ENCODE measurements around the gene TRIM42.

TRIM42 gene

GRCh38 chr3:140677764-140678163 lies at the start of gene TRIM42:
TRIM42 (plus strand) TSS chr3:140678064; CDS start chr3:140678230, 166 bp downstream.
- ChIA-PET POLR2A (no interaction called here), CTCF (no interaction called here)
- TF ChIP-seq NFRKB (IDR thresholded peaks at IDR 0.05) (no peak), HDGF (IDR thresholded peaks at IDR 0.05; ENCODE audit: borderline replicate concordance) (no peak), TARDBP (IDR thresholded peaks at IDR 0.05) (no peak), ZNF384 (IDR thresholded peaks at IDR 0.05) (no peak)
- no peak for DNase-seq (ENCODE audit: extremely low spot score)

GRCh38 chr3:140628606-140629005 lies 49.3 kb upstream of the TRIM42 start:
- POLR2A ChIA-PET: no interaction called here
- CTCF ChIA-PET: no interaction called here
- no peak for DNase-seq (ENCODE audit: extremely low spot score)
- TF ChIP-seq ARNT (IDR thresholded peaks at IDR 0.05): no peak
- TF ChIP-seq NFRKB (IDR thresholded peaks at IDR 0.05): no peak
- TF ChIP-seq TARDBP (IDR thresholded peaks at IDR 0.05): no peak
- TF ChIP-seq LEF1 (IDR thresholded peaks at IDR 0.05; ENCODE audit: borderline replicate concordance): no peak
- no peak for TF ChIP-seq L3MBTL2 (conservative IDR thresholded peaks at IDR 0.05)
- TF ChIP-seq CTBP1 (IDR thresholded peaks at IDR 0.05; ENCODE audit: borderline replicate concordance): no peak
- no peak for TF ChIP-seq FOXA1 (IDR thresholded peaks at IDR 0.05)
- no peak for TF ChIP-seq SP1 (IDR thresholded peaks at IDR 0.05)
- no peak for TF ChIP-seq ELF4 (IDR thresholded peaks at IDR 0.05)
- TF ChIP-seq FOXM1 (IDR thresholded peaks at IDR 0.05; ENCODE audit: borderline replicate concordance): no peak
- TF ChIP-seq ZNF384 (IDR thresholded peaks at IDR 0.05): no peak
- TF ChIP-seq SUZ12 (IDR thresholded peaks at IDR 0.05): no peak
- TF ChIP-seq HDGF (IDR thresholded peaks at IDR 0.05; ENCODE audit: borderline replicate concordance): no peak

GRCh38 chr3:140629357-140630137 lies 48.3 kb upstream of the TRIM42 start:
- DNase-seq (ENCODE audit: extremely low spot score): no peak
- ChIA-PET CTCF (no interaction called here), POLR2A (no interaction called here)
- TF ChIP-seq FOXK2 (IDR thresholded peaks at IDR 0.05) (no peak), HDGF (IDR thresholded peaks at IDR 0.05; ENCODE audit: borderline replicate concordance) (no peak), PKNOX1 (IDR thresholded peaks at IDR 0.05) (no peak), NFRKB (IDR thresholded peaks at IDR 0.05) (no peak), LEF1 (IDR thresholded peaks at IDR 0.05; ENCODE audit: borderline replicate concordance) (no peak), ARNT (IDR thresholded peaks at IDR 0.05) (no peak), ZNF384 (IDR thresholded peaks at IDR 0.05) (no peak), FOXA1 (IDR thresholded peaks at IDR 0.05) (no peak), CTBP1 (IDR thresholded peaks at IDR 0.05; ENCODE audit: borderline replicate concordance) (no peak), BHLHE40 (IDR thresholded peaks at IDR 0.05; ENCODE audit: borderline replicate concordance) (no peak), ELF4 (IDR thresholded peaks at IDR 0.05) (no peak), SP1 (IDR thresholded peaks at IDR 0.05) (no peak), L3MBTL2 (conservative IDR thresholded peaks at IDR 0.05) (no peak), TARDBP (IDR thresholded peaks at IDR 0.05) (no peak), FOXM1 (IDR thresholded peaks at IDR 0.05; ENCODE audit: borderline replicate concordance) (no peak), SUZ12 (IDR thresholded peaks at IDR 0.05) (no peak)

GRCh38 chr3:140630366-140630765 lies 47.5 kb upstream of the TRIM42 start:
- TF ChIP-seq HDGF (IDR thresholded peaks at IDR 0.05; ENCODE audit: borderline replicate concordance) (no peak), ARNT (IDR thresholded peaks at IDR 0.05) (no peak), ELF4 (IDR thresholded peaks at IDR 0.05) (no peak), FOXK2 (IDR thresholded peaks at IDR 0.05) (no peak), ZNF384 (IDR thresholded peaks at IDR 0.05) (no peak), LEF1 (IDR thresholded peaks at IDR 0.05; ENCODE audit: borderline replicate concordance) (no peak), PKNOX1 (IDR thresholded peaks at IDR 0.05) (no peak), SP1 (IDR thresholded peaks at IDR 0.05) (no peak), NFRKB (IDR thresholded peaks at IDR 0.05) (no peak), FOXA1 (IDR thresholded peaks at IDR 0.05) (no peak), FOXM1 (IDR thresholded peaks at IDR 0.05; ENCODE audit: borderline replicate concordance) (no peak), CTBP1 (IDR thresholded peaks at IDR 0.05; ENCODE audit: borderline replicate concordance) (no peak), TARDBP (IDR thresholded peaks at IDR 0.05) (no peak)
- ChIA-PET POLR2A (no interaction called here), CTCF (no interaction called here)
- DNase-seq (ENCODE audit: extremely low spot score): no peak

- ChIA-PET CTCF (no interaction called here), POLR2A (no interaction called here)
- DNase-seq (ENCODE audit: extremely low spot score): no peak
- TF ChIP-seq FOXA1 (IDR thresholded peaks at IDR 0.05): no peak
- TF ChIP-seq ELF4 (IDR thresholded peaks at IDR 0.05): no peak
- no peak for TF ChIP-seq LEF1 (IDR thresholded peaks at IDR 0.05; ENCODE audit: borderline replicate concordance)
- TF ChIP-seq BHLHE40 (IDR thresholded peaks at IDR 0.05; ENCODE audit: borderline replicate concordance): no peak
- no peak for TF ChIP-seq TARDBP (IDR thresholded peaks at IDR 0.05)
- no peak for TF ChIP-seq ZNF384 (IDR thresholded peaks at IDR 0.05)
- TF ChIP-seq FOXK2 (IDR thresholded peaks at IDR 0.05): no peak
- TF ChIP-seq FOXM1 (IDR thresholded peaks at IDR 0.05; ENCODE audit: borderline replicate concordance): no peak
- TF ChIP-seq ARNT (IDR thresholded peaks at IDR 0.05): no peak
- TF ChIP-seq CTBP1 (IDR thresholded peaks at IDR 0.05; ENCODE audit: borderline replicate concordance): no peak
- no peak for TF ChIP-seq NFRKB (IDR thresholded peaks at IDR 0.05)
- TF ChIP-seq L3MBTL2 (conservative IDR thresholded peaks at IDR 0.05): no peak
- no peak for TF ChIP-seq SP1 (IDR thresholded peaks at IDR 0.05)
- no peak for TF ChIP-seq HDGF (IDR thresholded peaks at IDR 0.05; ENCODE audit: borderline replicate concordance)
- no peak for TF ChIP-seq PKNOX1 (IDR thresholded peaks at IDR 0.05)
- no peak for TF ChIP-seq SUZ12 (IDR thresholded peaks at IDR 0.05)
These were observed 47.0 kb upstream of the TRIM42 start for GRCh38 chr3:140630866-140631265.

- POLR2A ChIA-PET: no interaction called here
- CTCF ChIA-PET: no interaction called here
- TF ChIP-seq FOXA1 (IDR thresholded peaks at IDR 0.05) (no peak), HDGF (IDR thresholded peaks at IDR 0.05; ENCODE audit: borderline replicate concordance) (no peak), TARDBP (IDR thresholded peaks at IDR 0.05) (no peak), L3MBTL2 (conservative IDR thresholded peaks at IDR 0.05) (no peak), PKNOX1 (IDR thresholded peaks at IDR 0.05) (no peak), ZNF384 (IDR thresholded peaks at IDR 0.05) (no peak), SP1 (IDR thresholded peaks at IDR 0.05) (no peak), FOXM1 (IDR thresholded peaks at IDR 0.05; ENCODE audit: borderline replicate concordance) (no peak), SUZ12 (IDR thresholded peaks at IDR 0.05) (no peak)
- DNase-seq (ENCODE audit: extremely low spot score): no peak
These were observed 42.6 kb upstream of the TRIM42 start for GRCh38 chr3:140635276-140635675.

Data from HEK293T (cell line).